Fibroblast of pulmonary artery (primary cell): ENCODE measurements around the gene RTF2.

Source experiments
- DNase-seq: peaks from one replicate; pipeline ENCODE4 v3.0.0-alpha.2; 2010; ENCODE audit warnings: low read depth
- H3K4me3 ChIP-seq: replicated peaks from 2 replicates; pipeline ENCODE4 v1.5.1; 2011; ENCODE audit warnings: low read depth, mild to moderate bottlenecking, control low read depth, low read length, moderate library complexity
- TF ChIP-seq, protein P1 (sequence below): IDR thresholded peaks from 2 replicates; pipeline ENCODE4 v1.5.1; 2011; ENCODE audit warnings: mild to moderate bottlenecking, control low read depth, low read length, inconsistent platforms; ENCODE audit errors: missing control alignments

RTF2 gene

DNA sequence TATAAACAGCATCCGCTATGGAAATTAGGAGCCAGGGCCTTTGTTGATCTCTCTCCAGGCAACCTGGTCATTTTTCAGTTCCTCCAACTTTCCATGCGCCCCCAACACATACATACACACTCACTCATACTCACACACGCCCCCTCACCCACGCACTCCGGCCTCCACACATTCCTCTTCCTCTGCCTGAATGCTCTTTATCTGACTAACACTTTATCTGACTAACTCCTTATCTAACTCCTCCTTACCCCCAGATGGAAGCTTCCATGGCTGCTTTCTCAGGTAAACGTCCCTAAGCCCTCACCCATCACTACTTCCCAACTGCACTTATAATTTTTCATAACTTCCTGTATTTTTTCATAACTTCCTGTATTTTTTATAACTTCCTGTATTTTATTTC is 38.9 kb upstream of the RTF2 start:
- TF ChIP-seq, protein P1, sequence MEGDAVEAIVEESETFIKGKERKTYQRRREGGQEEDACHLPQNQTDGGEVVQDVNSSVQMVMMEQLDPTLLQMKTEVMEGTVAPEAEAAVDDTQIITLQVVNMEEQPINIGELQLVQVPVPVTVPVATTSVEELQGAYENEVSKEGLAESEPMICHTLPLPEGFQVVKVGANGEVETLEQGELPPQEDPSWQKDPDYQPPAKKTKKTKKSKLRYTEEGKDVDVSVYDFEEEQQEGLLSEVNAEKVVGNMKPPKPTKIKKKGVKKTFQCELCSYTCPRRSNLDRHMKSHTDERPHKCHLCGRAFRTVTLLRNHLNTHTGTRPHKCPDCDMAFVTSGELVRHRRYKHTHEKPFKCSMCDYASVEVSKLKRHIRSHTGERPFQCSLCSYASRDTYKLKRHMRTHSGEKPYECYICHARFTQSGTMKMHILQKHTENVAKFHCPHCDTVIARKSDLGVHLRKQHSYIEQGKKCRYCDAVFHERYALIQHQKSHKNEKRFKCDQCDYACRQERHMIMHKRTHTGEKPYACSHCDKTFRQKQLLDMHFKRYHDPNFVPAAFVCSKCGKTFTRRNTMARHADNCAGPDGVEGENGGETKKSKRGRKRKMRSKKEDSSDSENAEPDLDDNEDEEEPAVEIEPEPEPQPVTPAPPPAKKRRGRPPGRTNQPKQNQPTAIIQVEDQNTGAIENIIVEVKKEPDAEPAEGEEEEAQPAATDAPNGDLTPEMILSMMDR, result no peak
- peak; percentile 65 for DNase-seq
- no peak overlapping the region for H3K4me3 ChIP-seq

DNA sequence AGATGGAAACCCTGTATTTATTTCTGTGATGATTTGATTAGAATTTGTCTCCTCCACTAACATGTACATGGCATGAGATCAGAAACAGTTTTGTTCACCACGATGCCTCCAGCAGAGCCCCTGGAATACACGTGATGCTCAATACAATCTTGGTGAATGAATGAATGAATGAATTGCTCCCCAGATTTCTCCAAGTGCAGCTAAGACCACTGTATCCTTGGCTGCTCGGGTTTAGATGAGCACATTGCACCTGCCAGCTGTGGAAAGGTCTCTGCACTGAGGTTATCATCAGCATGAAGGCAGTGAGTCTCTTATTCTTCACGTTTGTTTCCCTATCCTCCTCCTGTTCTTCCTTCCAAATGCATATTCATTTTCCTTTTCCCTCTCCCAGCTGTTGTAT is 38.5 kb upstream of the RTF2 start:
- no peak overlapping the region for H3K4me3 ChIP-seq
- TF ChIP-seq, protein P1, result no peak
- no peak for DNase-seq

DNA sequence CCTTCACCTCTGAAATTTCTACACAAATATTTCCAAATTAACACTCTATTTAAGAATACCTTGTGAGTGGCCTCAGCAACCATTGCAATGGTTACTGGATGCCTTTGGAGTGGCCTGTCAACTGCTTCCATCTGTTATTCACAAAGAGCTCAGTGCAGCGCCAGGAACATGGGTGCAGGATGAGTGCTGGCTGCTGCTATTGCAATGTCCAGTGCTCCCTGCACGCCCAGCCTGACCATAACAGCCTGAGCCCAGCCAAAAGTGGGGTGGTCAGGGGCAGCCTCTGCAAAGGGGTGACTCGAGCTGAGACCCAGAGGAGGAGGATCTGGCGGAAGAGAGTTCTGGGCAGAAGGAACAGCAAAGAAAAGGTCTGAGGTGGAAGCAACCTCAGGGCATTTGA is 38.0 kb upstream of the RTF2 start:
- no peak overlapping the region for H3K4me3 ChIP-seq
- TF ChIP-seq, protein P1, result no peak
- DNase-seq, result no peak

DNA sequence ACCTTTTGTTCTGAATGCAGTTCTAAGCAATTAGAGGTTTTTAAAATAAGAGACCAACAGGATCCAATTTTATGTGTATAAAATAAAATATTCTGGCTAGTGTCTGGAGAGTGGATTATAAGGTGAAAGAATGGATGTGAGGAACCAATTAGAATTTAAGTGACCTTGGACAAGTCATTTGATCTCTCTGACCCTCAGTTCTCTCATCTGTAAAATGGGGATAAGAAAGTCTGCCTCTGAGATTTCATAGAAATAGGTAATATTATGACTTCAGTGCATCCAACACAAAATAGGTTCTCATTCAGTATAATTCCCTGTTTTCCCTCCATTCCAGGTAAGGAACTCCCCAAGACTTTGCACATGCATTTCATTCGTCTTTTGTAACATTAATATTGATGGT is 37.5 kb upstream of the RTF2 start:
- DNase-seq, result no peak
- no peak overlapping the region for H3K4me3 ChIP-seq
- TF ChIP-seq, protein P1, result no peak

DNA sequence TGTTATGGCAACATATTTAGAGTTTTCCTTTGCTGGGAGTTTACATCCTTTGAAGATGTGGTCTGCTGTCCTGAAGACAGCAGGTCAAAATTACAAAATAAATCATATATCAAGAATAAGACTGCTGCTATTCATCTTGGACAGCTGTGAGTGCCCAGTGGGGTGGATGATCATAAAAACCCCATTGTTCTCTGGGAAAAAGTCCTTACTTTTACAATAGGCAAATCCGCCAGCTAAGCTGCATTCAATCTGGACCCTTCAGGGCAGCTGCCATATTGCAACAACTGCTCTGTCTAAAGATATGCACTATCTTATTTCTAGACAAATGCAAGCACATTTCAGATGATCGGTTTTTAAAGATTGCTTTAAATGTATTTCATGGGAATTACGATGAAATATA is 37.0 kb upstream of the RTF2 start:
- no peak for DNase-seq
- TF ChIP-seq, protein P1, result no peak
- no peak overlapping the region for H3K4me3 ChIP-seq

DNA sequence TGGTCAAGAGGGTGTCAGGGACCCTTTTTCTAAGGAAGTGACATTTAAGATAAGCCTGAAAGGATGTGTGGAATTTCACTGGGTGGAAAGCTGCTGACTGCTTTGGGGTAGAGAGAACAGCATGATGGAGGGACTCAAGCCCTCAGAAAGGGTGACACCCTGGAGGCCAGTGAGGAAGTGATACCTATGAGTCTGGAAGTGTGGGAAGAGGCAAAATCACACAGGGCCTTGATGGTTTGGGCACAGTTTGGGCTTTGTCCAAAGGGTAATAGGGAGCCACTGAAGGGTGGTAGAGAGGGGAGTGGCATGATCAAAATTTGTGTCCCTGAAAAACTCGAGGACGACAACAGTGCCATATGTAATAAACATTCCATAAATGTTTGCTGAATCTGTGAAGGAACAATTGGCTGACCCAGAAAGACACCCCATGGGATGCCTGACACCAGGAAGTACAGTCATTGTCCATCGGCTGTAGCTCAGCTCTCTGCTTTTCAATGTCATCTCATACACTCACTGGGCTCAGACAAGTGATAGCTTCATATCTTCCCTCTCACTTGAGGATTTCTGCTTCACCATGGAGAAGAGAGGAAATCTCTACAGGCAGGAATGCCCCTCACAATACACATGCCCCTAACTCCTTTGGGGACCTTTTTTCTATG is 35.1 kb upstream of the RTF2 start:
- TF ChIP-seq, protein P1, result no peak
- peak; percentile 52 for DNase-seq
- no peak overlapping the region for H3K4me3 ChIP-seq

DNA sequence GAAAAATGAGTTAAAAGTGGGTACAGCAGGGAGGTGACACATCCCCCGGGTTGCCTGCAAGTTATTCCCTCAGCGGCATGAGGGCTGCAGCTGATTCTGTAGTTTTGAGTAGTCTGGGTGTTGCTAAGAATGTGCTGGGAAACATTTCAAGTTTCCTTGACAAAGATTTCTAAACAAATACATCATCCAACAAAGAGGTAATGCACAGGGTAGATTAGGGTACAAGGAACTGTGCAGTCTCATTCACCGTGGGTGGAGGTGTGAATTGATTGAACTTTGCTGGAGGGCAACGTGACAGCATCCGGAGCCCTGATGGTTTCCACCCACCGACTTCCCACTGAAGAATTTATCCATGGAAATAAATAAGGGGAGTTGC is 34.6 kb upstream of the RTF2 start:
- TF ChIP-seq, protein P1, result no peak
- H3K4me3 ChIP-seq, result no peak overlapping the region
- DNase-seq, result peak; percentile 91
